HepG2 (cell line): ENCODE results near the gene PPP4R4. TPM values are rescaled to one million over a fixed set of nuclear protein-coding genes. Genes with fewer than 3 reads are reported as not detected.

Source experiments
- ATAC-seq: fragments of 200-7000 bp; cut with Tn5 transposase; 3 replicates; pipeline ENCODE4 v1.9.1; 2020; ENCODE audit warnings: mild to moderate bottlenecking, moderate library complexity
- BruUV-seq: library from RNA; stranded (reverse); fragments of 400-500 nt; replicated peaks from 2 replicates; lab custom pipeline; 2021; lab: Mats Ljungman, UMichigan
- CTCF ChIA-PET: fragments of 300-600 bp; formaldehyde crosslinking; extraction: SDS; loops from one replicate; lab custom pipeline; 2021; ENCODE audit warnings: low total read pairs, inconsistent platforms, low intra/inter-chr PET ratio; lab: Yijun Ruan, JAX
- POLR2A ChIA-PET: fragments of 350-600 bp; sonication (Branson Sonifier 250); formaldehyde crosslinking; loops from one replicate; lab custom pipeline; 2020; ENCODE audit warnings: antibody characterized with exemption, inconsistent platforms; lab: Yijun Ruan, JAX
- DNase-seq: peaks from one replicate; pipeline ENCODE4 v3.0.0-alpha.2; 2015; ENCODE audit warnings: low spot score
- FAIRE-seq: peaks from 3 replicates; lab custom pipeline; 2011; peaks lifted over from hg19 to GRCh38; lab: Jason Lieb, UNC
- H2AFZ ChIP-seq: one replicate; pipeline ENCODE4 v1.6.1; 2011; ENCODE audit warnings: low read length, inconsistent platforms
- H3K27ac ChIP-seq: fragments of 300-600 bp; 3 replicates; pipeline ENCODE4 v1.8.0; 2011; ENCODE audit warnings: mixed run types, mild to moderate bottlenecking, mixed read lengths, low read length, inconsistent platforms; ENCODE audit not compliant: insufficient read depth; ENCODE audit errors: extremely low read length
- H3K27me3 ChIP-seq, 2 experiments: fragments of 200-600 bp in 1 of 2; 2 replicates in 1 of 2; 3 replicates in 1 of 2; pipeline versions ENCODE4 v1.6.0 to v1.8.0; 2011; ENCODE audit warnings: low read length in 2 of 2, mild to moderate bottlenecking in 2 of 2, moderate library complexity in 2 of 2, inconsistent platforms in 1 of 2; ENCODE audit not compliant: insufficient read depth in 2 of 2, control insufficient read depth in 1 of 2
- H3K36me3 ChIP-seq, 2 experiments: fragments of 200-600 bp in 1 of 2; replicated peaks in 1 of 2; 2 replicates in 1 of 2; 3 replicates in 1 of 2; pipeline versions ENCODE4 v1.5.1 to v1.8.0; 2011; ENCODE audit warnings: low read length in 2 of 2, inconsistent platforms in 1 of 2; ENCODE audit not compliant: insufficient read depth in 2 of 2, control insufficient read depth in 1 of 2
- H3K4me1 ChIP-seq: 2 replicates; pipeline ENCODE4 v1.5.1; 2012; ENCODE audit warnings: low read length, inconsistent platforms; ENCODE audit not compliant: insufficient read depth
- H3K4me2 ChIP-seq: 2 replicates; pipeline ENCODE4 v1.6.0; 2011; ENCODE audit warnings: low read depth, low read length, inconsistent platforms
- H3K4me3 ChIP-seq, 3 experiments: fragments of 200-600 bp in 1 of 3; sonication (generic), shearing (Covaris generic) in 1 of 3; replicated peaks in 1 of 3; 2 replicates each; pipeline ENCODE4 v1.5.1; 2011 to 2016; ENCODE audit warnings: low read length in 3 of 3, inconsistent platforms in 2 of 3, low read depth in 2 of 3, mild to moderate bottlenecking in 2 of 3, control low read depth in 1 of 3, mixed read lengths in 1 of 3; ENCODE audit not compliant: insufficient read depth in 1 of 3
- H3K79me2 ChIP-seq: one replicate; pipeline ENCODE4 v1.6.1; 2011; ENCODE audit warnings: low read length, inconsistent platforms; ENCODE audit not compliant: insufficient read depth
- H3K9ac ChIP-seq: 2 replicates; pipeline ENCODE4 v1.6.0; 2011; ENCODE audit warnings: mild to moderate bottlenecking, low read depth, low read length, inconsistent platforms; ENCODE audit not compliant: insufficient read depth
- H3K9me3 ChIP-seq: 2 replicates; pipeline ENCODE4 v1.5.1; 2012; ENCODE audit warnings: mild to moderate bottlenecking, low read length
- H4K20me1 ChIP-seq: 2 replicates; pipeline ENCODE4 v1.6.0; 2011; ENCODE audit warnings: inconsistent platforms, mild to moderate bottlenecking, low read length, moderate library complexity; ENCODE audit not compliant: insufficient read depth
- ADNP ChIP-seq: sonication (generic); formaldehyde crosslinking; IDR thresholded peaks from 2 replicates; pipeline ENCODE4 v1.4.0; 2020; ENCODE audit warnings: missing genetic modification reagents
- BRD4 ChIP-seq: sonication (generic); formaldehyde crosslinking; IDR thresholded peaks from 2 replicates; pipeline ENCODE4 v1.4.0; 2020; ENCODE audit warnings: missing genetic modification reagents
- IKZF4 ChIP-seq: sonication (generic); formaldehyde crosslinking; IDR thresholded peaks from 2 replicates; pipeline ENCODE4 v1.5.1; 2020; ENCODE audit warnings: borderline replicate concordance, mild to moderate bottlenecking, low read depth, missing genetic modification reagents; ENCODE audit errors: not compliant biosample characterization
- MLLT10 ChIP-seq: sonication (generic); formaldehyde crosslinking; IDR thresholded peaks from 2 replicates; pipeline ENCODE4 v1.4.0; 2020; ENCODE audit warnings: missing genetic modification reagents
- NFATC3 ChIP-seq: sonication (generic); formaldehyde crosslinking; IDR thresholded peaks from 2 replicates; pipeline ENCODE4 v1.5.1; 2020; ENCODE audit warnings: mild to moderate bottlenecking, missing genetic modification reagents
- POLR2A ChIP-seq, 2 experiments: IDR thresholded peaks; 2 replicates each; pipeline ENCODE4 v1.6.1; 2011; ENCODE audit warnings: low read depth in 2 of 2, low read length in 2 of 2, mild to moderate bottlenecking in 1 of 2, moderate library complexity in 1 of 2; ENCODE audit not compliant: insufficient read depth in 1 of 2
- RFX1 ChIP-seq: fragments of 450-650 bp; IDR thresholded peaks from 2 replicates; pipeline ENCODE4 v1.6.1; 2017
- ZFP90 ChIP-seq: sonication (generic); formaldehyde crosslinking; IDR thresholded peaks from 2 replicates; pipeline ENCODE4 v1.8.0; 2022; ENCODE audit warnings: missing genetic modification reagents, mild to moderate bottlenecking, inconsistent platforms, borderline replicate concordance
- ZNF619 ChIP-seq: sonication (generic); formaldehyde crosslinking; IDR thresholded peaks from 2 replicates; pipeline ENCODE4 v1.4.0; 2020; ENCODE audit warnings: mild to moderate bottlenecking, missing genetic modification reagents
- ZNF629 ChIP-seq: sonication (generic); formaldehyde crosslinking; conservative IDR thresholded peaks from 2 replicates; pipeline ENCODE4 v1.5.0; 2020; ENCODE audit warnings: missing genetic modification reagents
- ZSCAN20 ChIP-seq: sonication (generic); formaldehyde crosslinking; IDR thresholded peaks from 2 replicates; pipeline ENCODE4 v1.4.0; 2020; ENCODE audit warnings: missing genetic modification reagents, mild to moderate bottlenecking, borderline replicate concordance
- WGBS: methylation state at CpG from one replicate; pipeline ENCODE4 v1.1.6; 2017; ENCODE audit warnings: low lambda C conversion rate; 5-methylcytosine and 5-hydroxymethylcytosine counted together
- in situ Hi-C: cut with HindIII; loops from 2 replicates; pipeline ENCODE4 v1.10.0; 2017; ENCODE audit warnings: low pct_unique_long_range_greater_than_20kb; ENCODE audit not compliant: extremely low pct_ligation_motif_present
- intact Hi-C: fragments of 100-400 bp; cut with micrococcal nuclease; formaldehyde crosslinking; loops from one replicate; pipeline ENCODE4 v1.10.0; 2022; ENCODE audit not compliant: unreplicated experiment
- polyA plus RNA-seq, 8 experiments: library from polyadenylated mRNA; depleted of rRNA in 3 of 8; stranded (reverse) in 7 of 8; unstranded in 1 of 8; fragments of >200 nt; fragmentation: Illumina TruSeq in 4 of 8; extraction: Trizol in 4 of 8; gene quantifications; 2 replicates each; pipeline versions ENCODE4 v1.2.1 to v1.2.3, GENCODE V29; 2011 to 2016; ENCODE audit warnings: low read depth in 4 of 8, missing spikeins in 1 of 8, mixed read lengths in 1 of 8; ENCODE audit not compliant: insufficient read depth in 1 of 8
- total RNA-seq, 5 experiments: library from RNA; depleted of rRNA; stranded (reverse); fragments of >200 nt; fragmentation: Illumina TruSeq; extraction: Trizol; gene quantifications; 2 replicates each; pipeline ENCODE4 v1.2.3, GENCODE V29; 2016; ENCODE audit warnings: low read depth in 1 of 5
- TF ChIP-seq, protein P1 (sequence below): sonication (generic); formaldehyde crosslinking; IDR thresholded peaks from 2 replicates; pipeline ENCODE4 v1.4.0; 2020; ENCODE audit warnings: missing genetic modification reagents
- TF ChIP-seq, protein P2 (sequence below): sonication (generic); formaldehyde crosslinking; conservative IDR thresholded peaks from 2 replicates; pipeline ENCODE4 v1.4.0; 2020; ENCODE audit warnings: missing genetic modification reagents

Gene PPP4R4
- total and polyA plus RNA-seq, 2 of the 13 experiments (the other 11 are each of a cell fraction or from before 2014, with no cell fraction given): 9.5 to 19.8 TPM

DNA sequence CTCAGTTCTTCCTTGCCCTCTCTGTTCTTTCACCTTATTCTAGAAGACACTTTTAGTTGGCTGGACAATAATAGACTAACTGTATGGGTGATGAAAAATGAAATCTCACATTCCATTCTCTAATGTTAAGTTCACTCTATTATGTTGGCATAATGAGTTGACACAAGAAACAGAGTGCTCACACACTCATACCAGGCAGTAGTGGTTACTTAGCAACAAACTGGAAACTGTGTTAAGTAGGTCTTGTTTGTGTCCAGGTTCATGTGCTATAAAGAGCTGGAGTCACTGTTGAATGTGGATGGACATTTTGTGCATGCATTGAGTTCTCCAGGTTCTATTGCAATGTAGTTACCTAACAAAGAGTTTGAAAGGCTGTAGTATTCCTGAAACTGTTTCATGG lies 16.9 kb upstream of the PPP4R4 start:
- no peaks in the 10 kb centered on the region for H3K9me3 ChIP-seq
- CTCF ChIA-PET: no interaction called here
- H3K27me3 ChIP-seq: peaks cover 0 to 11% of the 10 kb centered on the region in 2 experiments; a peak in 2 of 5 replicates
- H3K4me3 ChIP-seq: no peak overlapping the region
- FAIRE-seq: no peak
- in situ Hi-C loops: no loop called here
- no peaks in the 10 kb centered on the region for H3K36me3 ChIP-seq
- no peaks in the 10 kb centered on the region for H3K79me2 ChIP-seq
- TF ChIP-seq RFX1: no peak
- TF ChIP-seq ZNF619: no peak
- no peak for TF ChIP-seq ADNP (CRISPR knock-in tag)
- TF ChIP-seq BRD4: no peak
- H3K9ac ChIP-seq: no peak overlapping the region
- DNase-seq: no peak
- H4K20me1 ChIP-seq: no peaks in the 10 kb centered on the region
- H3K4me2 ChIP-seq: no peak overlapping the region
- POLR2A ChIA-PET: no interaction called here
- no peak overlapping the region for H2AFZ ChIP-seq
- no peak for ATAC-seq
- intact Hi-C loops: no loop called here
- BruUV-seq: no TSS peak
- no peak overlapping the region for H3K27ac ChIP-seq
- H3K4me1 ChIP-seq: peaks cover 31% of the 10 kb centered on the region

DNA sequence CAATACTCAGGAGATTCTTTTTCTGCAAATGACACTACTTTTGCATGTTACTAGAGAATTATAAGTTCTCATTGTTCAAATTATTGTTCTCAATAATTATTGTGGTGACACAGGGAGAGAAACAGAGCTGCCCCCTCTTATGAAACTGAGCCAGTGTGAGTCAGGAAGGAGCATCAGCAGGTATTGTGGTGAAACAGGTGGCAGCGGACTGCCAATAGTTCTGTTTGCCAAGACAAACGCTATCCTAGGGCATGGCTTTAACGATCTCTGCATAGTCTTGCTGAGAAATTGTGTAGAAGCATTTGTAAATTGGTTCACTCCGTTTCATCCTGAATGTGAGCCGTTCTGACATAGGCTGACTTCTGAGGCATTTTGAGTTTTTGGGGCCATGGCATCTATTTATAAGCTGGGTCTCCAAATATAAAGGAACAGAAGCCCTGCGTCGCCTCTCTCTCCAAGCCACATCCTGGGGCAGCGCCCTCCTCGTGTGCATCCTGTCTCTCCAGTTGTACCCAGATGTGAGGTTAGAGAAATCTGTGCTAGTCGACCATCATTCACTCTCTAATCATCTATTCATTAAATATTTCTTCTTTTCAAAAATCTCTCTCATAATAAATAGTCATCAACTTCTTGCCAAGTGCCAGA lies 15.8 kb upstream of the PPP4R4 start:
- H3K36me3 ChIP-seq: no peaks in the 10 kb centered on the region
- 36% methylated on average over 9 of the region's 10 CpGs for WGBS
- BruUV-seq: no TSS peak
- H3K4me3 ChIP-seq: no peak overlapping the region
- FAIRE-seq (no peak), DNase-seq (no peak), ATAC-seq (no peak)
- H3K9me3 ChIP-seq: no peaks in the 10 kb centered on the region
- peaks cover 0 to 6% of the 10 kb centered on the region in 2 experiments; a peak in 1 of 5 replicates for H3K27me3 ChIP-seq
- POLR2A ChIA-PET: no interaction called here
- CTCF ChIA-PET: no interaction called here
- no peaks in the 10 kb centered on the region for H3K79me2 ChIP-seq
- in situ Hi-C loops (no loop called here), intact Hi-C loops (no loop called here)
- no peaks in the 10 kb centered on the region for H4K20me1 ChIP-seq
- H3K9ac ChIP-seq: no peak overlapping the region
- H3K4me2 ChIP-seq: no peak overlapping the region
- H3K27ac ChIP-seq: no peak overlapping the region
- peaks cover 43% of the 10 kb centered on the region for H3K4me1 ChIP-seq
- H2AFZ ChIP-seq: no peak overlapping the region
- TF ChIP-seq MLLT10 (CRISPR knock-in tag) (no peak), POLR2A (IDR thresholded peaks at IDR 0.05; ENCODE audit: insufficient read depth in 1 of 2, low read depth in 2 of 2, low read length in 2 of 2) (no peak), IKZF4 (no peak), NFATC3 (CRISPR knock-in tag) (no peak), ZSCAN20 (CRISPR knock-in tag) (no peak), ZFP90 (CRISPR knock-in tag) (no peak), ZNF629 (CRISPR knock-in tag) (no peak)
- TF ChIP-seq, protein P1, sequence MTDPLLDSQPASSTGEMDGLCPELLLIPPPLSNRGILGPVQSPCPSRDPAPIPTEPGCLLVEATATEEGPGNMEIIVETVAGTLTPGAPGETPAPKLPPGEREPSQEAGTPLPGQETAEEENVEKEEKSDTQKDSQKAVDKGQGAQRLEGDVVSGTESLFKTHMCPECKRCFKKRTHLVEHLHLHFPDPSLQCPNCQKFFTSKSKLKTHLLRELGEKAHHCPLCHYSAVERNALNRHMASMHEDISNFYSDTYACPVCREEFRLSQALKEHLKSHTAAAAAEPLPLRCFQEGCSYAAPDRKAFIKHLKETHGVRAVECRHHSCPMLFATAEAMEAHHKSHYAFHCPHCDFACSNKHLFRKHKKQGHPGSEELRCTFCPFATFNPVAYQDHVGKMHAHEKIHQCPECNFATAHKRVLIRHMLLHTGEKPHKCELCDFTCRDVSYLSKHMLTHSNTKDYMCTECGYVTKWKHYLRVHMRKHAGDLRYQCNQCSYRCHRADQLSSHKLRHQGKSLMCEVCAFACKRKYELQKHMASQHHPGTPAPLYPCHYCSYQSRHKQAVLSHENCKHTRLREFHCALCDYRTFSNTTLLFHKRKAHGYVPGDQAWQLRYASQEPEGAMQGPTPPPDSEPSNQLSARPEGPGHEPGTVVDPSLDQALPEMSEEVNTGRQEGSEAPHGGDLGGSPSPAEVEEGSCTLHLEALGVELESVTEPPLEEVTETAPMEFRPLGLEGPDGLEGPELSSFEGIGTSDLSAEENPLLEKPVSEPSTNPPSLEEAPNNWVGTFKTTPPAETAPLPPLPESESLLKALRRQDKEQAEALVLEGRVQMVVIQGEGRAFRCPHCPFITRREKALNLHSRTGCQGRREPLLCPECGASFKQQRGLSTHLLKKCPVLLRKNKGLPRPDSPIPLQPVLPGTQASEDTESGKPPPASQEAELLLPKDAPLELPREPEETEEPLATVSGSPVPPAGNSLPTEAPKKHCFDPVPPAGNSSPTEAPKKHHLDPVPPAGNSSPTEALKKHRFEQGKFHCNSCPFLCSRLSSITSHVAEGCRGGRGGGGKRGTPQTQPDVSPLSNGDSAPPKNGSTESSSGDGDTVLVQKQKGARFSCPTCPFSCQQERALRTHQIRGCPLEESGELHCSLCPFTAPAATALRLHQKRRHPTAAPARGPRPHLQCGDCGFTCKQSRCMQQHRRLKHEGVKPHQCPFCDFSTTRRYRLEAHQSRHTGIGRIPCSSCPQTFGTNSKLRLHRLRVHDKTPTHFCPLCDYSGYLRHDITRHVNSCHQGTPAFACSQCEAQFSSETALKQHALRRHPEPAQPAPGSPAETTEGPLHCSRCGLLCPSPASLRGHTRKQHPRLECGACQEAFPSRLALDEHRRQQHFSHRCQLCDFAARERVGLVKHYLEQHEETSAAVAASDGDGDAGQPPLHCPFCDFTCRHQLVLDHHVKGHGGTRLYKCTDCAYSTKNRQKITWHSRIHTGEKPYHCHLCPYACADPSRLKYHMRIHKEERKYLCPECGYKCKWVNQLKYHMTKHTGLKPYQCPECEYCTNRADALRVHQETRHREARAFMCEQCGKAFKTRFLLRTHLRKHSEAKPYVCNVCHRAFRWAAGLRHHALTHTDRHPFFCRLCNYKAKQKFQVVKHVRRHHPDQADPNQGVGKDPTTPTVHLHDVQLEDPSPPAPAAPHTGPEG (CRISPR knock-in tag): no peak
- TF ChIP-seq, protein P2, sequence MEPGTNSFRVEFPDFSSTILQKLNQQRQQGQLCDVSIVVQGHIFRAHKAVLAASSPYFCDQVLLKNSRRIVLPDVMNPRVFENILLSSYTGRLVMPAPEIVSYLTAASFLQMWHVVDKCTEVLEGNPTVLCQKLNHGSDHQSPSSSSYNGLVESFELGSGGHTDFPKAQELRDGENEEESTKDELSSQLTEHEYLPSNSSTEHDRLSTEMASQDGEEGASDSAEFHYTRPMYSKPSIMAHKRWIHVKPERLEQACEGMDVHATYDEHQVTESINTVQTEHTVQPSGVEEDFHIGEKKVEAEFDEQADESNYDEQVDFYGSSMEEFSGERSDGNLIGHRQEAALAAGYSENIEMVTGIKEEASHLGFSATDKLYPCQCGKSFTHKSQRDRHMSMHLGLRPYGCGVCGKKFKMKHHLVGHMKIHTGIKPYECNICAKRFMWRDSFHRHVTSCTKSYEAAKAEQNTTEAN: no peak
